ENCODE measurements around the gene KCNMB3.
"Not testable (repeated sequence)": the region's sequence is repeated elsewhere in the genome, so short reads cannot be mapped to it uniquely, and the experiment has no call there.

Gene KCNMB3

DNA sequence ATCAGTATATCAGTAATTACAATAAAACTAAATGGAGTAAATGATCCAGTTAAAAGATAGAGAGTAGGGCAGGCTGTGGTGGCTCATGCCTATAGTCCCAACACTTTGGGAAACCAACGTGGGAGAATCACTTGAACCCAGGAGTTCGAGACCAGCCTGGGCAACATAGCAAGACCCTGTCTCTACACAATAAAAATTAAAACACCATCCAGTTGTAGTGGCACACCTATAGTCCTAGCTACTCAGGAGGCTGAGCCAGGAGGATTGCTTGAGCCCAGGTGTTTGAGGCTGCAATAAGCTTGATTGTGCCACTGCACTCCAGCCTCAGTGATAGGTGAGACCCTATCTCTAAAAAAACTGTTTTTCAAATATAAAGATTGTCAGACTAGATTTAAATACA lies 5.9 kb upstream of the KCNMB3 start:
- TF ChIP-seq, protein P1, sequence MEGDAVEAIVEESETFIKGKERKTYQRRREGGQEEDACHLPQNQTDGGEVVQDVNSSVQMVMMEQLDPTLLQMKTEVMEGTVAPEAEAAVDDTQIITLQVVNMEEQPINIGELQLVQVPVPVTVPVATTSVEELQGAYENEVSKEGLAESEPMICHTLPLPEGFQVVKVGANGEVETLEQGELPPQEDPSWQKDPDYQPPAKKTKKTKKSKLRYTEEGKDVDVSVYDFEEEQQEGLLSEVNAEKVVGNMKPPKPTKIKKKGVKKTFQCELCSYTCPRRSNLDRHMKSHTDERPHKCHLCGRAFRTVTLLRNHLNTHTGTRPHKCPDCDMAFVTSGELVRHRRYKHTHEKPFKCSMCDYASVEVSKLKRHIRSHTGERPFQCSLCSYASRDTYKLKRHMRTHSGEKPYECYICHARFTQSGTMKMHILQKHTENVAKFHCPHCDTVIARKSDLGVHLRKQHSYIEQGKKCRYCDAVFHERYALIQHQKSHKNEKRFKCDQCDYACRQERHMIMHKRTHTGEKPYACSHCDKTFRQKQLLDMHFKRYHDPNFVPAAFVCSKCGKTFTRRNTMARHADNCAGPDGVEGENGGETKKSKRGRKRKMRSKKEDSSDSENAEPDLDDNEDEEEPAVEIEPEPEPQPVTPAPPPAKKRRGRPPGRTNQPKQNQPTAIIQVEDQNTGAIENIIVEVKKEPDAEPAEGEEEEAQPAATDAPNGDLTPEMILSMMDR (IDR thresholded peaks at IDR 0.05; ENCODE audit: extremely low read depth, insufficient read depth, missing control alignments), result no peak
- in situ Hi-C loops (cut with MboI; ENCODE audit: low pct_unique_long_range_greater_than_20kb, low sequenced_read_pairs, unreplicated experiment), result no loop called here
- no peak for DNase-seq (ENCODE audit: low spot score)

DNA sequence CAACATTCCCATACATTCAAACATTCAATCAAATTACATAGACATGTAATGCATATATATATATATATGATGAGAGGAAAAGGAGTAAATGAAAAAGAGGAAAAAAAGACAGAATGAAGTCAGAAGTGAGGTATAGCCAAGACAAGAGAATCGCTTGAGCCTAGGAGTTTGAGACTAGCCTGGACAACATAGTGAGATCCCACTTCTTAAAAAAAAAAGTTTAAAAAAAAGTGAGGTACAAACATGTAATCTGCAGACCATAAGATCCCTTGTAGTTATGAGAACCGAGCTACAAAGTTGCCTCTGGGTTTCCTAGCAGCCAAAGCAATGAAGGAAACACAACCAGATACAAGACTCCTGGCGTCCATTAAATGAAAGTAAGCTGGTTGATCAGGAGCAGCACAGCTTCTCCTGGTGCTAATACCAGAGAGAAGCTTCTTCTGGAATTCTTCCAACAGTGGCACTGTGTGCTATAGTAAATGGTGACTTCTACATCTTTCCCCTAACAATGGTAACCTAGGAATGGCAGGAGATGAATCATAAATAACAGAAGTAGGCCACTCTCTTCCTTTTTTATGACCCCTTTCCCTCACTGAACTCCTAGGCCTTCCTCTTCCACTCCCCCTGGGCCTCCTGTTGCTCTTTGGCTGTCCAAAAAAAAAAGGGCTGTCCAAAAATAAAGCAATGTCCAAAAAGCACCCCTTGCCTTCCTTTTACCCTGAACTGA lies 3.5 kb downstream of the KCNMB3 start:
- TF ChIP-seq, protein P1 (IDR thresholded peaks at IDR 0.05; ENCODE audit: extremely low read depth, insufficient read depth, missing control alignments), result no peak
- in situ Hi-C loops (cut with MboI; ENCODE audit: low pct_unique_long_range_greater_than_20kb, low sequenced_read_pairs, unreplicated experiment), result no loop called here
- no peak for DNase-seq (ENCODE audit: low spot score)

DNA sequence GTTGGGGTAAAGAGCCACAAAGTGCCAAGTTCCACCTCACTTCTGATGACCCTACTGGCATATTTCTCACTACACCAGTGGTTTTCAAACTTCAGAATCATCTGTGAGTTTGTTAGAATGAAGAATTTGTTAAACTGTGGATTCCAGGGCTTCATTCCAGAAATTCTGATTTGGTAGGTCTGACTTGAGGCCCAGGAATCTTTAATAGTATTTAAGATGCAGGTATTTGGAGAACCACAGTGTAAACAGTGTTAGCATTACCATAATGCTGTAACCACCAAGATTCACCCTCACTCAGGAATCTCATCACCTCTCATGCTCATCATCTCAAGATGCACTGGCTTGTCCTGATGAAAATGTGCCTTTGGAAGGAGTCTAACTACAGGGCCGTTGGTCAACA lies 6.0 kb downstream of the KCNMB3 start:
- no peak for DNase-seq (ENCODE audit: low spot score)
- TF ChIP-seq, protein P1 (IDR thresholded peaks at IDR 0.05; ENCODE audit: extremely low read depth, insufficient read depth, missing control alignments), result no peak
- in situ Hi-C loops (cut with MboI; ENCODE audit: low pct_unique_long_range_greater_than_20kb, low sequenced_read_pairs, unreplicated experiment), result no loop called here

DNA sequence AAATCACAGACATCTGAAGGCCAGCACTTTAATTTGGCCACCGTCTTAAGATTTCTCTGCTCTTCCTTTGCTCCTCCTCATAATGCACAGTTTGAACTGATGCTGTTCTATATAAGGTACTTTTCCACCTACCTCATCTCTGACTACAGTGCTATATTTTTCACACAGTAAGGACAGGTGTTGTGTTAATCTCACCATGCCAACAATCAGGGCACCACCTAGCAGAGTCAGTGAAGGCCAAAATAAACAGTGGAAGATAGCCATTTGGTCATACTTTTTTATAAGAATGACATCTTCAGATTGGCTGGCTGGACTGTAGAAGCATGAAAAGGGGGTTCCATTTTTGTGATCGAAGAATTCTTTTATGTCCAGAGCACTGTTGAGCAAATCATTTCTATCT lies 8.1 kb downstream of the KCNMB3 start:
- in situ Hi-C loops (cut with MboI; ENCODE audit: low pct_unique_long_range_greater_than_20kb, low sequenced_read_pairs, unreplicated experiment), result not testable (repeated sequence)

DNA sequence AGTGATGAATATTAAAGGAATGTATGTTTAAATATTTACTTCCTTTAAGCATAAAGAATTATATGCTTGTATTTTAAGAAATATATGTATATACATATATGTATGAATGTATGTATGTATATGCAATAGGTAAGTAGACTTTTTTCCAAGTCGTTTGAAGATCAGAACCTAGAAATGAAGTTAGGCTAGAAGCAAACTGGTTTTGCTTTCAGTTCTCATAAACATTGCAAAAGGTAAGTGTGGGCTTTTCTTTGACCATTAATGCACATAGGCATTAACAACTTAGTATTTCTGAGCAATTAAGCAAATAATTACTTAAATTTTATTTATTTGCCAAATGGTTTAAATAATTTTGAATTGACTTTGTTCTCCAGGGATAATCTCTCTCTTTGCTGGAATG lies 10.6 kb downstream of the KCNMB3 start:
- DNase-seq (ENCODE audit: low spot score); in situ Hi-C loops (cut with MboI; ENCODE audit: low pct_unique_long_range_greater_than_20kb, low sequenced_read_pairs, unreplicated experiment): not testable (repeated sequence)

More for the DNA sequence above, 8.1 kb downstream of the KCNMB3 start:
- DNase-seq (ENCODE audit: low spot score), result not testable (repeated sequence)

DNA sequence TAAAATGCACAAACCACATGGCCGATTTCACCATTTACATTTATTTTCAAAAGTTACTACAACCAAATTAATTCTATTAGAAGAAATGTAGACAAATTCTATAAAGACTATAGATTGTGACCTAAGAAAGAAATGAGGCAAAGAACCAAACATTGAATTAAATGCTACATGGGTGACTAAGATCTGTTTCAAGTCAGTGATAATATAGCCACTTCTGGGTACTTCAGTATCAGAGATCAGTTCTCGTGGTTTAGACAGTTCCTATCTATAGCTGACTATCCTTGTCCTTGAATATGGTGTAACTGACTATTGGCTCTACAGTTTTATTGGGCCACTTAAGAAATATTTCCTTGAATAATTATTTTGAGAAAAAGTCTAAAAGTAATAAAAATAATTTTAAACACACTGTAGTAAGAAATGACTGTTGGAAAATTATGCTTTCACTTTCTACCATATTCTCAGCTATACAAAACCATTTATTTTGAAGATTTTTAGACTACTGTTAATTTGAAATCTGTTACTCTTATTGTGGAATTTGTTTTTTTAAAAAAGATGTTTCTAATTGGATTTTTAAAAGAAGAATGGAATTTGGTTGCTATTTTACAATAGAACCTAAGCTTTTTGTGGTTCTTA lies 14.1 kb downstream of the KCNMB3 start:
- DNase-seq (ENCODE audit: low spot score), result no peak
- TF ChIP-seq, protein P1 (IDR thresholded peaks at IDR 0.05; ENCODE audit: extremely low read depth, insufficient read depth, missing control alignments), result no peak
- in situ Hi-C loops (cut with MboI; ENCODE audit: low pct_unique_long_range_greater_than_20kb, low sequenced_read_pairs, unreplicated experiment), result no loop called here

DNA sequence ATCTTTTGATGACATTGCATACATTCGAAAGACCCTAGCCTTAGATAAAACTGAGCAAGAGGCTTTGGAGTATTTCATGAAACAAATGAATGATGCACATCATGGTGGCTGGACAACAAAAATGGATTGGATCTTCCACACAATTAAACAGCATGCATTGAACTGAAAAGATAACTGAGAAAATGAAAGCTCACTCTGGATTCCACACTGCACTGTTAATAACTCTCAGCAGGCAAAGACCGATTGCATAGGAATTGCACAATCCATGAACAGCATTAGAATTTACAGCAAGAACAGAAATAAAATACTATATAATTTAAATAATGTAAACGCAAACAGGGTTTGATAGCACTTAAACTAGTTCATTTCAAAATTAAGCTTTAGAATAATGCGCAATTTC lies 16.7 kb downstream of the KCNMB3 start:
- in situ Hi-C loops (cut with MboI; ENCODE audit: low pct_unique_long_range_greater_than_20kb, low sequenced_read_pairs, unreplicated experiment), result no loop called here
- DNase-seq (ENCODE audit: low spot score), result no peak
- TF ChIP-seq, protein P1 (IDR thresholded peaks at IDR 0.05; ENCODE audit: extremely low read depth, insufficient read depth, missing control alignments), result no peak
